HG03108 (cell line): Measurements from ENCODE around the gene SYK.

Source experiments
- ATAC-seq: cut with Tn5 transposase; IDR thresholded peaks from one replicate; pipeline ENCODE4 v1.9.1; 2021; ENCODE audit warnings: moderate library complexity; ENCODE audit not compliant: unreplicated experiment

The SYK gene

DNA sequence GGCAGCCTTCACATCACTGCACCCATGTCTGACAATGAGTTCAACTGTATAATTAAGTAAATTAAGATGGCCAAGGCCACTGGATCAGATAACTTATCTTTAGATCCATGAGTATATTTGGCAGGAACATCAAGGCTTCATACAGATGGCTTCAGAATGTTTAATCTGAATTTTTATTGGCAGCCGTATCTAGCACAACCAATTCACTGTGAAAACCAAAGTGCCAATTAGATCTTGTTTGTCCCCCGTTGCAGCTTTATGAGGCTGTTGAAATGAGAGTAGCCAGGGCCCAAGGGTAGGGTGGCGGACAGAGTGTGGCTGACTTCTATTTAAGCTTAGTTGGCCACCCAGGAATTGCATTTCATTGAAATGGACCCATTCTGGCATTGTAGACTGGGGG, 137.7 kb downstream of the SYK start:
- ATAC-seq = no peak

DNA sequence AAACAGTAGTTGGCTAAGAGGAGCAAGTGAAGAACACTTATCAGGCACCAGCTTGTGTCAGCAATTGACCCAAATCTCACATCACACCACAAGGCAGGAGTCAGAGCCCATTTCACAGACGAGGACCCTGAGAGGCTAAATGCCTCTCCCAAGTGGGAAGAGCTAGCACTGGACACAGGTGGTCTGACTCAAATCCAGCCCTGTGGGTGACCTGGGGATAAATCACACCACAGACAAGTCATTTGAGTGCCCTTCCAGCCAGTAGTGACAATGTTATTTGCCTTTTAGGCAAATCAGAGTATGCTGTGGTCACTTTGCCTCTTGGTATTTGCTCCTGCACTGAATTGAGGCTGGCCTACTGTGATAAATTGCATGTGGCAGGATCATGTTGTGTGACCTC, 138.7 kb downstream of the SYK start:
- ATAC-seq = no peak

DNA sequence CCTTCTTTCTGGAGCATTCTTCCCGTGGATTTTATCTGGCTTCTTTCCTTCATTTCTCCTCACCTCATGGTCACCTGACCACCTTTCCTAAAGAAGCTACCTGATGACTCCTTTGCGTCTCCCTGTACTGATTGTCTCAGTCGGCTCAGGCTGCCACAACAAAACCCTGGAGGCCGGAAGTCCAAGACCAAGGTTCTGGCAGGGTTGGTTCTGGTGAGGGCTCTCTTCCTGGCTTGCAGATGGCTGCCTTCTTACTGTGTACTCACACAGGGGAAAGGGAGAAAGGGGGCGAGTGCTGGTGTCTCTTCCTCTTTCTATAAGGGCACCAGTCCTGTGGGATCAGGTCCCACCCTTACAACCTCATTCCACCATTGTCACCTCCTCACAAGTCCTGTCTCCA, 140.0 kb downstream of the SYK start:
- no peak for ATAC-seq

DNA sequence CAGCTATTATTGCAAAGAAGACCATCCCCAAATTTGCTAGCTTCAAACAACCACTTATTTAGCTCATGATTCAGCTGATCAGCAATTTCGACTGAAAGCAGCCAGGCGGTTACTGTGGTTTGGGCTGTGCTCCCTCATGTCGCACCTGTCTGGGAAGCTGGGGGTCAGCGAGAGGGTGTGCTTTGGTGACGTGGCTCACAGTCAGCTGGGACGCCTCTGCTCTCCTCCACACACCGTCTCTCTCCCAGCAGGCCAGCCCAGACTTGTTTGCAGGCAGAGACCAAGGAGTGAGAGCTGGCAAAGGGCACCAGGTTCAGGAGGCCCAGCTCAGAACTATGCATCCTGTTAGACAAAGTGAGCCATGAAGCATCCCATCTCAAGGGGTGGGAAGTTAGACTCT, 140.9 kb downstream of the SYK start:
- ATAC-seq = no peak

DNA sequence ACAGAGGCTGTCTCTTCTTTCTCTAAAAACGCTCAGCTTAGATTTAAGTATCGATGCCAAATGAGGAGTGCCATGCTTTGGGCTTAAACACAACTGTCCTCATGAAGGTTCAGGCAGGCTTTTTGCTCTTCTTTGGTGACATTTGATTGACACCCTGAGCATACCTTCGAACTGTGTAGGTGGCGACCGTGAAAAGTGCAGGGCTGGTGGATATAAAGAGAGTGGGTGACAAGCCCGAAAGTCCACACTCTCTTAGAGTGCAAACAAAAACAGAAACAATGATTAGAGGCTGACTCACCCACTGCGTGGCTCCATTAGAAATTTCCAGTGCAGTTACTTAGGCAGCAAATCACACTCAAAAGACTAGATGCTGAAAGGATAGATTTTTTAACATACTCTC, 141.7 kb downstream of the SYK start:
- no peak for ATAC-seq

DNA sequence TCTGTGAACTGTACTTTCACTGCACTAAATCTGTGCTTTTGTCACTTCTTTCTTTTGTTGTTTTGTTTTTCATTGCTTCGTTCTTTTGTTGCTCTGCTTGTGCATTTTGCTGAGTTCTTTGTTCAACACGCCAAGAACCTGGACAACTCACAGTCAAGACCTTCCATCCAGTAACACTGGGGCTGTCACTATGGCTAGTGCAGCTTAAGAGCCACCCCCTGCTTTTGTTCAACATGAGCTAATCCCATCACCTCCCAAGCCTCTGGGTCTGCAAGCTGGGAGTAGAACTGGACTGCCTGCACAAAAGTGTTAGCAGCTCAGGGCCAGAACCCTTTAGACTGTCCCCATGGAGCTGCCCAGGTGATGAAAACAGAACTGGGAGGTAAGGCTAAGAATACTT, 143.7 kb downstream of the SYK start:
- no peak for ATAC-seq

DNA sequence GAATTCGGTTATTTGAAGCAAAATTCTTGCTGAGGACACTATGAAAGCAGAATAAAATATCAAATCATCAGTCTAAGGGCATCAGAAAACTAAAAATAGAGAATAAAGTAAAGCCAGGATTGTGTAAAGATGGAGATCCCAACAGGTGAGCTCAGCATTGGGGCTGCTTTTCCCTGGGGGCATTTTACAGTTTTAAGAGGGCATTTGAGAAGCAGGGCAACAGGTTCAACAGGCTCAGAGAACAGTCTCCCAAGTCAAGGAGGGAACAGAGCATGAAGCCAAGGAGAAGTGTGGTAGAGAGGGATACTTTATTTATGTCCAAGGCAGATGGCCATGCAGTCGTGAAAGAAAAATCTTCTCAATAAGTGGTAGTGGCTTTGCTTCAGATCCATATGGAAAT, 145.4 kb downstream of the SYK start:
- no peak for ATAC-seq
